HCT116 (cell line): Measurements from ENCODE around the gene STAG3. TPM values are rescaled to one million over a fixed set of nuclear protein-coding genes. Genes with fewer than 3 reads are reported as not detected.
"Not testable (repeated sequence)": the region's sequence is repeated elsewhere in the genome, so short reads cannot be mapped to it uniquely, and the experiment has no call there.

Experiments
- ATAC-seq: fragments of 200-7000 bp; cut with Tn5 transposase; 2 replicates; pipeline ENCODE4 v1.9.1; 2020; ENCODE audit warnings: mild to moderate bottlenecking, moderate library complexity
- BruUV-seq: library from RNA; stranded (reverse); fragments of 400-500 nt; replicated peaks from 2 replicates; lab custom pipeline; 2021; lab: Mats Ljungman, UMichigan
- CTCF ChIA-PET: fragments of 300-600 bp; sonication (Branson Sonifier 250); formaldehyde crosslinking; loops from one replicate; lab custom pipeline; 2021; ENCODE audit warnings: antibody characterized with exemption; lab: Charles Lee
- POLR2A ChIA-PET: fragments of 300-600, 350-600 bp; sonication (Branson Sonifier 250); formaldehyde crosslinking; loops from one replicate; lab custom pipeline; 2021; ENCODE audit warnings: antibody characterized with exemption; lab: Charles Lee
- RAD21 ChIA-PET, 2 experiments: fragments of 300-600 bp; sonication (Branson Sonifier 250); formaldehyde crosslinking; loops; one replicate each; lab custom pipeline; 2023; ENCODE audit warnings: low total read pairs in 2 of 2; ENCODE audit not compliant: uncharacterized antibody in 2 of 2, unreplicated experiment in 2 of 2, low non-redundant PET in 1 of 2; lab: Charles Lee
- DNase-seq: peaks from one replicate; pipeline ENCODE4 v3.0.0-alpha.2; 2010; ENCODE audit warnings: low read depth, low spot score
- H2AFZ ChIP-seq: fragments of 200-600 bp; shearing (Covaris generic), sonication (generic); 2 replicates; pipeline ENCODE4 v1.6.1; 2017; ENCODE audit warnings: low read depth, mixed run types, mixed read lengths, antibody characterized with exemption, low read length; ENCODE audit not compliant: poor library complexity, severe bottlenecking
- H3K27ac ChIP-seq: 2 replicates; pipeline ENCODE4 v1.5.1; 2012; ENCODE audit warnings: low read depth, low read length
- H3K27me3 ChIP-seq: fragments of 200-600 bp; sonication (generic); 2 replicates; pipeline ENCODE4 v1.6.1; 2016; ENCODE audit warnings: mixed run types, low read length, mixed read lengths; ENCODE audit not compliant: insufficient read depth
- H3K36me3 ChIP-seq, 2 experiments: fragments of 200-500 bp in 1 of 2; fragments of 200-600 bp in 1 of 2; sonication (Bioruptor generic) in 1 of 2; sonication (generic) in 1 of 2; 2 replicates each; pipeline versions ENCODE4 v1.5.1 to v1.6.1; 2014 to 2016; ENCODE audit warnings: low read length in 2 of 2, inconsistent platforms in 1 of 2, mixed read lengths in 1 of 2, mixed run types in 1 of 2; ENCODE audit not compliant: insufficient read depth in 2 of 2, control insufficient read depth in 1 of 2
- H3K4me1 ChIP-seq, 2 experiments: fragments of 200-600 bp in 1 of 2; sonication (generic) in 1 of 2; 2 replicates each; pipeline versions ENCODE4 v1.5.1 to v1.6.1; 2012 to 2017; ENCODE audit warnings: low read length in 2 of 2, inconsistent platforms in 1 of 2, mild to moderate bottlenecking in 1 of 2, mixed read lengths in 1 of 2, mixed run types in 1 of 2, moderate library complexity in 1 of 2; ENCODE audit not compliant: insufficient read depth in 2 of 2, control insufficient read depth in 1 of 2
- H3K4me2 ChIP-seq: fragments of 200-600 bp; sonication (generic); 2 replicates; pipeline ENCODE4 v1.6.1; 2017; ENCODE audit warnings: mixed run types, low read length, mixed read lengths
- H3K4me3 ChIP-seq, 2 experiments: fragments of 200-600 bp in 1 of 2; sonication (generic) in 1 of 2; replicated peaks in 1 of 2; 2 replicates each; pipeline ENCODE4 v1.5.1; 2011 to 2016; ENCODE audit warnings: low read length in 2 of 2, control low read depth in 1 of 2, low read depth in 1 of 2, mild to moderate bottlenecking in 1 of 2, mixed read lengths in 1 of 2, mixed run types in 1 of 2
- H3K79me2 ChIP-seq: fragments of 200-600 bp; sonication (generic); 2 replicates; pipeline ENCODE4 v1.6.1; 2017; ENCODE audit warnings: mild to moderate bottlenecking, mixed run types, low read length, moderate library complexity, mixed read lengths; ENCODE audit not compliant: insufficient read depth
- H3K9ac ChIP-seq: fragments of 200-600 bp; sonication (generic); 2 replicates; pipeline ENCODE4 v1.6.1; 2016; ENCODE audit warnings: low read length, mixed read lengths
- H3K9me2 ChIP-seq: fragments of 200-600 bp; sonication (generic), shearing (Covaris generic); 2 replicates; pipeline ENCODE4 v1.6.1; 2017; ENCODE audit warnings: mixed run types, mild to moderate bottlenecking, moderate library complexity; ENCODE audit not compliant: insufficient read depth
- H3K9me3 ChIP-seq, 2 experiments: fragments of 200-500 bp in 1 of 2; fragments of 200-600 bp in 1 of 2; sonication (Bioruptor generic) in 1 of 2; sonication (generic) in 1 of 2; 2 replicates each; pipeline ENCODE4 v1.6.1; 2014 to 2017; ENCODE audit warnings: low read length in 2 of 2, mixed read lengths in 2 of 2, inconsistent platforms in 1 of 2, low read depth in 1 of 2, mild to moderate bottlenecking in 1 of 2, mixed run types in 1 of 2, moderate library complexity in 1 of 2; ENCODE audit not compliant: control insufficient read depth in 1 of 2, insufficient read depth in 1 of 2
- H4K20me1 ChIP-seq: fragments of 200-600 bp; sonication (generic), shearing (Covaris generic); 2 replicates; pipeline ENCODE4 v1.6.1; 2017; ENCODE audit warnings: mixed run types, mild to moderate bottlenecking, moderate library complexity; ENCODE audit not compliant: insufficient read depth
- CBX3 ChIP-seq: IDR thresholded peaks from 2 replicates; pipeline ENCODE4 v1.6.1; 2012; ENCODE audit warnings: low read depth
- CEBPB ChIP-seq: IDR thresholded peaks from 2 replicates; pipeline ENCODE4 v1.6.1; 2012; ENCODE audit warnings: low read depth
- EGR1 ChIP-seq: IDR thresholded peaks from 2 replicates; pipeline ENCODE4 v1.6.1; 2012; ENCODE audit warnings: low read depth
- ELF1 ChIP-seq: IDR thresholded peaks from 2 replicates; pipeline ENCODE4 v1.6.1; 2012; ENCODE audit warnings: low read depth, borderline replicate concordance
- EZH2phosphoT487 ChIP-seq: fragments of 200-600 bp; IDR thresholded peaks from 2 replicates; pipeline ENCODE4 v1.6.1; 2018; ENCODE audit warnings: antibody characterized with exemption, borderline replicate concordance
- FOSL1 ChIP-seq: IDR thresholded peaks from 2 replicates; pipeline ENCODE4 v1.6.1; 2012; ENCODE audit warnings: low read depth
- MAX ChIP-seq: IDR thresholded peaks from 2 replicates; pipeline ENCODE4 v1.6.1; 2012
- RAD21 ChIP-seq: IDR thresholded peaks from 2 replicates; pipeline ENCODE4 v1.6.1; 2012; ENCODE audit warnings: low read depth, mild to moderate bottlenecking
- SIN3A ChIP-seq: IDR thresholded peaks from 2 replicates; pipeline ENCODE4 v1.6.1; 2012; ENCODE audit warnings: low read depth
- SP1 ChIP-seq: IDR thresholded peaks from 2 replicates; pipeline ENCODE4 v1.6.1; 2012; ENCODE audit warnings: low read depth
- ZBTB33 ChIP-seq: IDR thresholded peaks from 2 replicates; pipeline ENCODE4 v1.6.1; 2011; ENCODE audit warnings: mild to moderate bottlenecking, low read length, moderate library complexity; ENCODE audit not compliant: insufficient replicate concordance; ENCODE audit errors: extremely low read depth
- intact Hi-C: fragments of 100-400 bp; cut with micrococcal nuclease; formaldehyde crosslinking; loops from 2 replicates; pipeline ENCODE4 v1.10.0; 2022
- total RNA-seq: library from RNA; stranded (reverse); gene quantifications from one replicate; pipeline ENCODE4 v1.2.1, GENCODE V29; 2021; ENCODE audit not compliant: unreplicated experiment

The STAG3 gene
- total RNA-seq, 1 experiment from 2014 or later = 1.2 TPM

GRCh38 chr7:100182616-100183015, 4.9 kb downstream of the STAG3 start:
- peaks cover 7 to 12% of the 10 kb centered on the region in 2 experiments for H3K4me1 ChIP-seq
- H3K9ac ChIP-seq, H3K4me3 ChIP-seq, CTCF ChIA-PET, POLR2A ChIA-PET, H3K36me3 ChIP-seq, BruUV-seq, H2AFZ ChIP-seq, H4K20me1 ChIP-seq, H3K79me2 ChIP-seq, H3K9me2 ChIP-seq, H3K9me3 ChIP-seq, ATAC-seq, H3K27me3 ChIP-seq, H3K4me2 ChIP-seq, DNase-seq, intact Hi-C loops, H3K27ac ChIP-seq, RAD21 ChIA-PET: not testable (repeated sequence)

GRCh38 chr7:100183090-100183489, 5.4 kb downstream of the STAG3 start:
- DNase-seq, POLR2A ChIA-PET, H3K4me2 ChIP-seq, H3K27ac ChIP-seq, H3K79me2 ChIP-seq, BruUV-seq, intact Hi-C loops, H3K36me3 ChIP-seq, H3K4me1 ChIP-seq, H3K4me3 ChIP-seq, H2AFZ ChIP-seq, H4K20me1 ChIP-seq, H3K9me3 ChIP-seq, RAD21 ChIA-PET, H3K9ac ChIP-seq, H3K27me3 ChIP-seq, H3K9me2 ChIP-seq, CTCF ChIA-PET: not testable (repeated sequence)
- peak; percentile 56; the same call in 1 of the 2 replicates for TF ChIP-seq EGR1
- peak; percentile 52; the same call in 1 of the 2 replicates for ATAC-seq

- intact Hi-C loops = no loop called here
- TF ChIP-seq EZH2phosphoT487 = no peak
- TF ChIP-seq ELF1 = no peak
- TF ChIP-seq SP1 = no peak
- TF ChIP-seq MAX = no peak
- TF ChIP-seq CEBPB = no peak
- TF ChIP-seq FOSL1 = no peak
- no peak for TF ChIP-seq RAD21
- TF ChIP-seq ZBTB33 = no peak
- TF ChIP-seq CBX3 = no peak
- no peak for TF ChIP-seq SIN3A
These were observed 8.0 kb downstream of the STAG3 start for GRCh38 chr7:100185726-100186125.

More at GRCh38 chr7:100185726-100186125, 8.0 kb downstream of the STAG3 start:
- Histone ChIP-seq H3K4me2 (no peak overlapping the region), H3K9ac (no peak overlapping the region), H3K9me3 (no peaks in the 10 kb centered on the region), H3K36me3 (no peaks in the 10 kb centered on the region), H3K4me3 (no peak overlapping the region), H2AFZ (no peak overlapping the region), H3K9me2 (no peaks in the 10 kb centered on the region), H4K20me1 (no peaks in the 10 kb centered on the region), H3K27me3 (no peaks in the 10 kb centered on the region), H3K79me2 (no peaks in the 10 kb centered on the region), H3K4me1 (peaks cover 7 to 12% of the 10 kb centered on the region in 2 experiments), H3K27ac (no peak overlapping the region)
- ChIA-PET POLR2A (no interaction called here), RAD21 (no interaction called here), CTCF (no interaction called here)
- BruUV-seq = no TSS peak
- DNase-seq (no peak), ATAC-seq (no peak)
